A204.1 (cell line): Measurements from ENCODE around the gene ADCY5.

Experiments
- FAIRE-seq: peaks from 2 replicates; lab custom pipeline; 2012; peaks lifted over from hg19 to GRCh38; lab: Jason Lieb, UNC

Gene ADCY5

DNA sequence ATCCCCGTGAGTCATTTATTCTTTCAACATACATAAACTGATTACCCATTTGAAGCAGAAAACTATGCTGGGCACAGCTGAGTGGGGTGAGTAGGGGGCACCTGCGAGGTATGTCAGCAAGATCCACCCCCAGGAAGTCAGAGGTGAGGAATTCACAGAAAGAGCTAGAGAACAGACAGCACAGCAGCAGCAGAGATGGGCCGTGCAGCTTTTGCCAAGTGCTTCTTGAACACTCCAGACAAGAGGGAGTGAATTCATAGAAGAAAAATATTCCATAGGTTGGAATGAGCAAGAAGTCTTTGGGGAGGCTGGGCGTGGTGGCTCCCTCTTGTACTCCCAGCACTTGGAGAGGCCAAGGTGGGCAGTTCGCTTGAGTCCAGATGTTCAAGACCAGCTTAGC, 9.4 kb upstream of the ADCY5 start:
- FAIRE-seq = no peak

GRCh38 chr3:123457841-123458240, 9.0 kb upstream of the ADCY5 start:
- no peak for FAIRE-seq

DNA sequence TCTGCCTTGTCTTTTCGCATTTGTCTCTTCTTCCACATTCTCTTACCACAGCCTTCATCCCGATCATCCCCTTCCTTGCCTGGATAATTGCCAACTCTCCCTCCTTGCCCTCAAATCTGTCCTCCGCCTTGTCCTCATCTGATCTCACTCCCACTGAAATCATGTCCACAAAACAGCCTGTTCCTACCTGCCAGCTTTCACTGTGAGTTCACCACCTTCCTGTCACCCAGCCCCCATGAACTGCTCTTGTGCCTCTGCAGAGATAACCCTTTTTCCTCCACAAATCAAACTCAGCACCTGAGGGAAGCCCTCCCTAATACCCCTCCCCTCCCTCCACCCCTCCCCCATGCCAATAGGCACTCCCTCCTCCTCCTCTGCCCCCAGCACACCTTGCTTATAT, 4.8 kb upstream of the ADCY5 start:
- FAIRE-seq = no peak

DNA sequence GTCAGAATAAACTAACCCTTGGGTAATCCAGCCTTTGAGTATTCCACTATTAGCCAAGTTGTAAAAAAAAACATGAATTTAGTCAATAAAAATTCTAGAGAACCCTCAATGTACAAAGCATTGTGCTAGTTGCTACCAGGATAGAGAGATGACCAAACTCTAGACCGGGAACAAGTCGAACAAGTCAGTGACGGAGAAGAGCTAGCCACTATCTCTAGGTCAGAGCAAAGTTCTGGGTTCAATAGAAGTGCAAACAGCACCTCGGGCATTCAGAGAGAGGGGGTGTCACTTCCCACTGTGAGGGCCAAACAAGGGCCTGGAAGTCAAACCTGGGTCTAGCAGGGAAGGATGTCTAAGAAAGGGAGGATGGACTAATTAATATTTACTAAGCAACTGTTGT, 2.3 kb upstream of the ADCY5 start:
- no peak for FAIRE-seq

DNA sequence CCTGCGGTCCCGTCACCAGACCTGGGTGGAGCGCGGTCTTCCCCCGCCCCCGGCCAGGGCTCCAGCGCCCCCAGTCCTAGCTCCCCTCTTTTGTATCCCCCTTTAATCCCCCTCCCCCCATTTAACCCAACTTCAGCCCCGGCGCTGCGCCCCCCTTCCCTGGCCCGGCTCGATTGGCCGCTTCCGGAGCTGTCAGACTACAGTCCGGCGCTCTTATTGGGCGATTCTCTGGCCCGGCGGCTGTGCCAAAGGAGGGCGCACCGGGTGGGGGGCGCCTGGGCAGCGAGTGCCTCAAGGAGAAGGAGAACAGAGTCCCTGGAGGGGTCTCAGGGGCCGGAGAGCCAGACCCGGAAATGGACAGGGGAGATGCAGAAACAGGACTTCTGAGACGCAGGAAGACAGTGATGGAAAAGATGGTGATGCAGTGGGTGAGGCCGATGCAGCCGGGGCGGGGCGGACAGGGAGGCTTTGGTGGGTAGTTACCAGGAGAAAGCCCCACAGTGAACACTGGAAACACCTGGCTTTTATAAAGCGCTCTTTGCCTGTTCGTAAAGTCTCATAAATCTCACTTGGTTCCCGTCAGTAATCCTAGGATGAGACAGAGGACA, 1.2 kb upstream of the ADCY5 start:
- FAIRE-seq = no peak

- no peak for FAIRE-seq
These were observed 459 bp upstream of the ADCY5 start for GRCh38 chr3:123449102-123449996.

DNA sequence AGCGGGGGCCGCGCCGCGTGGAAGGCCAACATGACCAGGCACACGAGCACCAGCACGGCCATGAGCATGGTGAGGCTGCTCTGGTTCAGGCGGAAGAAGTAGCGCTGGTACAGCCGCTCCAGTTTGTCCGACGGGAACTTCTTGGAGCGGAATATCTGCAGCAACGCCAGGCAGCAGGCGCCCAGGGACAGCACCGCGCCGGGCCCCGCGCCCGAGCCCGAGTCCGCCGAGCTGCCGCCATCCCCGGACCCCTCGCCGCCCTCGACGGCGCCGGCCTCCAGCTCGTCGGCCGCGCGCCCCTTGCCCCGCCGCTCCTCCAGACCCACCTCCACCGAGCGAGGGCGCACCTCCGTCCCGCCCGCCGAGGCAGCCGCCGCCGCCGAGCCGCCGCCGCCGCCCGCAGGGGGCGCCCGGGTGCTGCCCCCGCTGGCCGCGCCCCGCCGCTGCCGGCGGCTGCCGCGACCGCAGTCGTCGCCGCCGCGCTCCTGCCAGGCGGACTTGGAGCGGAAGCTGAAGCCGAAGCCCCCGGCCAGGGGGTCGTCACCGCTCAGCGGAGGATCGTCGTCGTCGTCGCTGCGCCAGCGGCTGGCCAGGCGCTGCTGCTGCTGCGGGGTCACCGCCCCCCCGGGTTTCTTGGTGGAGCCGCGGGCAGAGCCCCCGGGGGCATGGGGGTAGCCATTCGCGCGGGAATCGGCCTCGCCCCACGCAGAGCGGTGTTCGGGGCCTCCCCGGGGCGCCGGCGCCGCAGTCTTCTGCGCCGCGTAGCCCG, 957 bp downstream of the ADCY5 start:
- no peak for FAIRE-seq

DNA sequence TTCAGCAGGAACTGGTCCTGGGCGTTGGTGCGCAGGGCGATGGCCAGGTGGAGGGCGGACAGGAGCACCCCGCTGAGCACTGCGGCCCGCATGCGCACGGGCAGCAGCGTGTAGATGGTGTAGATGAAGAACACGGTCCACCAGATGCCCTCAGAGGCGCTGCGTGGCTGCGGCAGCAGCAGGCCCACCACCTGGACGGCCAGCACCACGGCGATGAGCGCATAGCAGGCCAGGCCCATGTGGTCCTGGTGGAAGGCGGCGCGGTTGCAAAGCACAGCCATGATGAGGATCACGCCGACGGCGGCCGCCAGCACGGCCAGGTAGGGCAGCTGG, 1.5 kb downstream of the ADCY5 start:
- no peak for FAIRE-seq

DNA sequence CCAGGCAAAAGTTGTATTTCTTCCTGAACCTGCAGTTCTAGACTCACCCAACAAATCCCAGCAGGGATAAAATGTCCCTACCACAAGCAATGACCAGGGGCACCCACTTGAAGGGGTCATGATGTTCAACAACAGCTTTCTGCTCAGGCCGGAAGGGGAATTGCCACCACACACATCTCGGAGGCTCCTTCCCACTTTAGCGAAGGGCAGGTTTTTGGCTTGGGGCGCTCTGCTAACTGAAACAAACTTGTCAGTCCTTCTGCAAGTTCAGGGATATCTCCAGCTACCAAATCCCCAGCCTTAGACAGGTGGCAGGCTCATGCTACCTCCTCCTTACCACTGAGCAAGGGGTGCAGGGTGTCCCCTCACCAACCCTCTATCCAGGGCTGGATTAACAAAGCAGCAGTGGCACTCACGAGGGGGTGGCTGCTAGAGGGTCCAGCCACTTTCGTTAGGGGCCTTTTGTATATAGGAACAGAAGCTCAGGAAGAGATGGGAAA, 2.2 kb downstream of the ADCY5 start:
- no peak for FAIRE-seq

GRCh38 chr3:123446210-123446609, 2.7 kb downstream of the ADCY5 start:
- FAIRE-seq = no peak

GRCh38 chr3:123445702-123446101, 3.2 kb downstream of the ADCY5 start:
- FAIRE-seq = no peak

DNA sequence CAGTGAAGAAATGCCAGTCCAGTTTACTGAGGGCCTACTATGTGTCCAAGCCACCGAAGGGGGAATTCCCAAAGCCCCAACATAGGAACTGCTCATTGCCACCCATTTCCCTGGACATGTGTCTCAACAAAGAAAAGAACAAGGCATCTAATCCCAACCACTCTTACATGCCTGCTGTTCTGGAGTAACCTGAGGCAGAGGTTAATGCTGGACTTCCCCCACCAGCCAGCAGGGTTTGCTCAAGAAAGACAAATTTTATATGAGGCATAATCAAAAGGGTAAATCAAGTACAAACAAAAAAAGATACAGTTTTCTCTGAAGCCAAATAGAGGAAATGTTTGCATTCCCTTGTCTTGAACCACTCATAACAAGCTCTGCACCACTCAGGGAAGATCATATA, 4.1 kb downstream of the ADCY5 start:
- no peak for FAIRE-seq

DNA sequence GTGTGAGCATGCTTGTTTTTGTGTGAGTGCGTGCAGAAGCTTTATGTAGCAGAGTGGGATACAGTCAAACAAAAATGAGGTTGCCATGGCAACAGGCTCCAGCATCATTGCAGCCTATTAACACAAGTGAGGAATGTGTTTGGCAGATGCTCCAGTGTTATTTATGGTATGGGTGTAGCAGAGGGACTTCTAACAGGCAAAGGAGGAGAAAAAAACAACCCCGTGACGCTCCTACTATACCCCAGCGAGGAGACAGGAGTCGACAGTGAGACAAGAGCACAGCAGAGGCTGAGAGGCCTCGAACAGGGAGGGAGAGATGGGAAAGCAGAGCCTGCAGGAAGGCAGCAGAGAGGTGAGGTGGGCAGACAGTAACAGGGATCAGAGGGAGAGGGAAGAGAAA, 4.9 kb downstream of the ADCY5 start:
- FAIRE-seq = no peak

DNA sequence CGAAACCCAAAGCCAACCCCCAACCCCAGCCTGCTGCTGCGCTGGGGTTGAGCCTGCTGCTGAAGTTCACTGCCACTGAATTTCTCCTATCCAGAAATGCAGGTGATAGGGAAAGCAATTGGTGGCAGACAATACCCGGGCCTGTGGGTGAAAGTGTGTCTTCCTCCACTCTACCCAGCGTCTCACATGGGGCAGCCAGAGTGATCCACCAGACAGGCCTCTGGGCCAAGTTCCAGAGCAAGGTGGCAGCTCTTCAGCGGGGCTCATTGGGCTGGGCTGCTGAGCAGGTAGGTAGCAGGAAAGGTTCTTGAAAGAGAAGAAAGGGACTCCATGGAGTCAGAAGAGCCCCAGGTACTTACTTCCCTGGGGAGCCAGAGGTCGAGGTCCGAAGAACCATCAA, 6.0 kb downstream of the ADCY5 start:
- FAIRE-seq = no peak

DNA sequence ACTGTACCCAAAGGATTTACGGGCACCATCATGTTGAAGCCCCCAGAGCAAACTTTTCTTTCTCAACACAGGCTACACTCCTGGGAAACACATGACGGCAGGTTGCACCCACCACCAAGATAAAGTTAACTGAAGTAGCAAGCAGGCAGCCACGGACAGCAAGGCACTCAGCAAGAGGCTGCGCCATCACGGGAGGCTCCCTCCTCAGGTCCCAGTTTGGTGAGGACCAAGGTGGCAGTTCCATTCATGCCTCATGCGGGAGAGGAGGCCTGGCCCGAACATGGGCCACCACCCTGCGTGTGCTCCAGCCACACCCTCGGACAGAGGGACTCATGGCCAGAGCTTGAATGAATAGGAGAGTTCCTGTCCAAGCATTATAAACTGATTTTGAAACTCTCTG, 6.8 kb downstream of the ADCY5 start:
- FAIRE-seq = no peak

DNA sequence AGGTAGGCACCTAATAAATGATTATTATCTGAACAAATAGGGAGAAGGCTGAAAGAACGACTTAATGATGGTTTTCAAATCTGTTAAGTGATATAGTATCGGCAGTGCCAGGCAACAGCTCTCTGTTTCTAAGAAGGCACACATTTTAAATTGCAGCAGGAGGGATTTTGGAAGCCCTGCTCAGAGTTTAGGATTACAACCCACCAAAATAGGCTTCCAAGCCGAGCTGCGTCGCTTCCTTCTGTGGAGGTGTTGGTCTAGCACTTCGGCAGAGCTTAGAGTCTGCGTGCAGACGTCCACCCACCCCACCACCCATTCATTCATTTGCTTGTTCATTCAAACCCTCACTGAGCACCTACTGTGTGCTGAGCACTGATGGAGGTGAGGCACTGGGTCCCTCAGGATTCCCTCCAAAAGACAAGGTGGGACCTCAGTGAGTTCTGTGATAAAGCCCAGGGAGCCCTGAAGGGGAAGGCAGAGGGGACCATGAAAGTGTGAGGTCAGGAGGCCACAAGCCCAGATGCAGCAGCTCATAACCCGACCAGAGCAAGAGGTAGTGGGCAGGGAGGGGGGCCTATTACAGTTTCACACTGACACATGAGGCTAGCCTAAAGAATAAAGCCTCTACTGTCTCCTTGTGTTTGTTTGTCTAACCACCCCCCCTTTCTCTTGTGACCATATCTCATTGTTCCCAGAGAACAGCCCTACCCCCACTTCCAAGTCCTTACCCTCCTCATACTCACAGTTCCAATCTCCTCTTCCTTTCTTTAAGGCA, 8.9 kb downstream of the ADCY5 start:
- no peak for FAIRE-seq

DNA sequence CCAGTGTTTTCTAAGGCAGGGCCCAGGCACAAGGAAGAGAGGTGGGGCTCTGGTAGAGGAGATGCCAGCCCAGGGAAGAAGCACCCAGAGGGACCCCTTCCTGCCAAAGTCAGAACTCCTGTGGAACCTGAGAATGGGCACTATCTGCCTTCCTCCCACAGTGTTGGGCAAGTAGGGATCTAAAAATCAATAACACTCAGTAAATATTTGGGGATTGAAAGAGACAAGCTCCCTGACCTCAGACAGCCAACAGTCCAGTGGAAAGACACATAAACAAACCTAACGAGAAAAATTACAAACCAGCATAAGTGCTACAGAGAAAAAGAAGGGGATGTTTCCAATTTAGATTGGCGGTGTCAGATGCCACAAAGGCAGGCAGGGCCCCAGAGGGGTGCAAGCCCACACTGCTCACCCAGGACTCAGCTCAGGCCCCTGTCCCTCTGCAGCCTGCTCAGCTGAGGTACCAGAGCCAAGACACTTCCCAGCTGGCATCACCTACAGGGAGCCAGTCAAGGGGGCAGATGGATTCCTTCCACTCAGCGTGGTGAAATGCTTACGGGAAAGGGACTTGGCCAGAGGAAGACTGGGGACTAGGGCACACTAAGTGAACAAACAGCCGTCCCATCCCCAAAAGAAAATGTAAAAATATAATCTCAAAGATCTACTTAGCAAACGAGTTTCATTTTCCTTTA, 15.9 kb downstream of the ADCY5 start:
- no peak for FAIRE-seq

- FAIRE-seq = no peak
These were observed 17.1 kb downstream of the ADCY5 start for GRCh38 chr3:123431658-123432324.

- no peak for FAIRE-seq
These were observed 17.8 kb downstream of the ADCY5 start for GRCh38 chr3:123431007-123431657.

DNA sequence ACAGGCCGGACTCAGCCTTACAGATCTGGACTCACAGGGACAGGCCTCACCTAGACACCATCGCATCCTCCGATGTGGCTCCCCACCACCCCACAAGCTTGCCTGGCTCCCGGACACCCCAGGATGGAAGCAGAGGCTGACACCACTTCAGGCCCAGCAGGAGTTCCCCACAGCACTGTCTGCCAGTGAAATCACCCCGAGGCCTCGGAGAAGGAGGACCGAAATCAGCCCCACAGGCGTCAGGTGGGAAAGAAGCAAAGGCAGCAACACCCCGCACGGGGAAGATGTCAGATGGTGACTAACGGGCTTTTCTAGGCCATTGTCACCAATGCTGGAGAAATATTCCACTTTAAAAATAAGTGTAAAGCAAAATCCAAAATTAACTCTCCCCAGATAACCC, 18.6 kb downstream of the ADCY5 start:
- no peak for FAIRE-seq
